ENCODE measurements around the gene CARNS1. TPM values are rescaled to one million over a fixed set of nuclear protein-coding genes. Genes with fewer than 3 reads are reported as not detected.

The CARNS1 gene
- total and polyA plus RNA-seq, 9 of the 15 experiments (the other 6 are each of a cell fraction or from before 2014, with no cell fraction given) = 0.01 to 0.18 (median 0.06) TPM; not detected in 3

DNA sequence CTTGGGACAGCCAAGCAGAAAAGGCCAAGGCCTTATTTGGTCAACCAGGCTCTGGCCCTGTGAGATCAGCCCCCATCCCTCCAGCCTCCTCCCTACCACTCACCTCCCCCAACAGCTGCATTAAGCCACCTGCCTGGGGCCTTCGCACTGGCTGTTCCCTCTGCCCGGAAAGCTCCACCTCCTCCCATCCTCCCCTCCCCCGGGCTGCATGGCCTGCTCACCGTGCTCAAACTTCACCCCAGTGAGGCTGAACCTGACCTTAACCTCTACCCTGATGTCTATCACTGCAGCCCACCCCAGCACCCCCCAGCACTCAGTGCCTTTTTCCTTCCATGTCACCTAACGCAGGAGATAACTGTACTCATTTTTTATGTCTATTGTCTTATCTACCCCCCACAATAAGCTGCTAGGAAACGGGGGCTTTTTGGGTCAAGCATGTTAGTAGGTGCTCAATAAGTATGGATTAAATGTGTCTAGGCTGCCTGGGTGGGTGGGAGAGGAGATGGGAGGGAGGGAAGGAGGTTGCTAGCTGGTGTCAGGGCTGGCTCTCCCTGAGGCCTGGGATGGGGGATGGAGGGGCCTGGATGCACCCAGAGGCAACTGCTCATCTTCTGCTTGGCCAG, 21.1 kb downstream of the CARNS1 start (continued):
- TF ChIP-seq, protein P1, sequence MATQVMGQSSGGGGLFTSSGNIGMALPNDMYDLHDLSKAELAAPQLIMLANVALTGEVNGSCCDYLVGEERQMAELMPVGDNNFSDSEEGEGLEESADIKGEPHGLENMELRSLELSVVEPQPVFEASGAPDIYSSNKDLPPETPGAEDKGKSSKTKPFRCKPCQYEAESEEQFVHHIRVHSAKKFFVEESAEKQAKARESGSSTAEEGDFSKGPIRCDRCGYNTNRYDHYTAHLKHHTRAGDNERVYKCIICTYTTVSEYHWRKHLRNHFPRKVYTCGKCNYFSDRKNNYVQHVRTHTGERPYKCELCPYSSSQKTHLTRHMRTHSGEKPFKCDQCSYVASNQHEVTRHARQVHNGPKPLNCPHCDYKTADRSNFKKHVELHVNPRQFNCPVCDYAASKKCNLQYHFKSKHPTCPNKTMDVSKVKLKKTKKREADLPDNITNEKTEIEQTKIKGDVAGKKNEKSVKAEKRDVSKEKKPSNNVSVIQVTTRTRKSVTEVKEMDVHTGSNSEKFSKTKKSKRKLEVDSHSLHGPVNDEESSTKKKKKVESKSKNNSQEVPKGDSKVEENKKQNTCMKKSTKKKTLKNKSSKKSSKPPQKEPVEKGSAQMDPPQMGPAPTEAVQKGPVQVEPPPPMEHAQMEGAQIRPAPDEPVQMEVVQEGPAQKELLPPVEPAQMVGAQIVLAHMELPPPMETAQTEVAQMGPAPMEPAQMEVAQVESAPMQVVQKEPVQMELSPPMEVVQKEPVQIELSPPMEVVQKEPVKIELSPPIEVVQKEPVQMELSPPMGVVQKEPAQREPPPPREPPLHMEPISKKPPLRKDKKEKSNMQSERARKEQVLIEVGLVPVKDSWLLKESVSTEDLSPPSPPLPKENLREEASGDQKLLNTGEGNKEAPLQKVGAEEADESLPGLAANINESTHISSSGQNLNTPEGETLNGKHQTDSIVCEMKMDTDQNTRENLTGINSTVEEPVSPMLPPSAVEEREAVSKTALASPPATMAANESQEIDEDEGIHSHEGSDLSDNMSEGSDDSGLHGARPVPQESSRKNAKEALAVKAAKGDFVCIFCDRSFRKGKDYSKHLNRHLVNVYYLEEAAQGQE (IDR thresholded peaks at IDR 0.05; ENCODE audit: borderline replicate concordance) = 0 out of 2 replicates have a peak, but pooled peaks have one; percentile 9
- TF ChIP-seq, protein P1 (CRISPR knock-in tag; IDR thresholded peaks at IDR 0.05; ENCODE audit: low read depth) = no peak
- TF ChIP-seq ZNF551 (CRISPR knock-in tag; IDR thresholded peaks at IDR 0.05) = no peak
- 0 out of 2 replicates have a peak, but pooled peaks have one; percentile 21 for TF ChIP-seq MTA3 (IDR thresholded peaks at IDR 0.05; ENCODE audit: borderline replicate concordance)
- TF ChIP-seq PREB (CRISPR knock-in tag; IDR thresholded peaks at IDR 0.05) = no peak
- TF ChIP-seq, protein P2, sequence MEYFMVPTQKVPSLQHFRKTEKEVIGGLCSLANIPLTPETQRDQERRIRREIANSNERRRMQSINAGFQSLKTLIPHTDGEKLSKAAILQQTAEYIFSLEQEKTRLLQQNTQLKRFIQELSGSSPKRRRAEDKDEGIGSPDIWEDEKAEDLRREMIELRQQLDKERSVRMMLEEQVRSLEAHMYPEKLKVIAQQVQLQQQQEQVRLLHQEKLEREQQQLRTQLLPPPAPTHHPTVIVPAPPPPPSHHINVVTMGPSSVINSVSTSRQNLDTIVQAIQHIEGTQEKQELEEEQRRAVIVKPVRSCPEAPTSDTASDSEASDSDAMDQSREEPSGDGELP (CRISPR knock-in tag; IDR thresholded peaks at IDR 0.05; ENCODE audit: borderline replicate concordance) = peak; percentile 92
- no peak for TF ChIP-seq ZNF280B (CRISPR knock-in tag; IDR thresholded peaks at IDR 0.05)
- no peak for TF ChIP-seq TCF7 (IDR thresholded peaks at IDR 0.05; ENCODE audit: borderline replicate concordance)
- TF ChIP-seq EZH2 (IDR thresholded peaks at IDR 0.05; ENCODE audit: borderline replicate concordance, low read depth, low read length) = no peak
- no peak for TF ChIP-seq ZNF212 (CRISPR knock-in tag; IDR thresholded peaks at IDR 0.05)
- TF ChIP-seq C11orf30 (IDR thresholded peaks at IDR 0.05; ENCODE audit: low read depth) = no peak
- TF ChIP-seq, protein P3, sequence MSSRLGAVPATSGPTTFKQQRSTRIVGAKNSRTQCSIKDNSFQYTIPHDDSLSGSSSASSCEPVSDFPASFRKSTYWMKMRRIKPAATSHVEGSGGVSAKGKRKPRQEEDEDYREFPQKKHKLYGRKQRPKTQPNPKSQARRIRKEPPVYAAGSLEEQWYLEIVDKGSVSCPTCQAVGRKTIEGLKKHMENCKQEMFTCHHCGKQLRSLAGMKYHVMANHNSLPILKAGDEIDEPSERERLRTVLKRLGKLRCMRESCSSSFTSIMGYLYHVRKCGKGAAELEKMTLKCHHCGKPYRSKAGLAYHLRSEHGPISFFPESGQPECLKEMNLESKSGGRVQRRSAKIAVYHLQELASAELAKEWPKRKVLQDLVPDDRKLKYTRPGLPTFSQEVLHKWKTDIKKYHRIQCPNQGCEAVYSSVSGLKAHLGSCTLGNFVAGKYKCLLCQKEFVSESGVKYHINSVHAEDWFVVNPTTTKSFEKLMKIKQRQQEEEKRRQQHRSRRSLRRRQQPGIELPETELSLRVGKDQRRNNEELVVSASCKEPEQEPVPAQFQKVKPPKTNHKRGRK (tag; IDR thresholded peaks at IDR 0.05) = no peak
- no peak for TF ChIP-seq ZNF124 (CRISPR knock-in tag; IDR thresholded peaks at IDR 0.05)
- no peak for TF ChIP-seq ZNF445 (CRISPR knock-in tag; IDR thresholded peaks at IDR 0.05; ENCODE audit: low read depth)
- no peak for TF ChIP-seq MCM3 (IDR thresholded peaks at IDR 0.05)
- no peak for TF ChIP-seq ZNF717 (CRISPR knock-in tag; IDR thresholded peaks at IDR 0.05)

Data from K562 (cell line).